ENCODE data around the gene BHLHE23.

The BHLHE23 gene

GRCh38 chr20:62967149-62967501, 39.6 kb downstream of the BHLHE23 start:
- no peak for DNase-seq (ENCODE audit: insufficient read length, low spot score)
- no peak for FAIRE-seq
- no peak for TF ChIP-seq POLR2AphosphoS5 (IDR thresholded peaks at IDR 0.05; ENCODE audit: low read depth, low read length)
- no peak for TF ChIP-seq TAF1 (IDR thresholded peaks at IDR 0.05; ENCODE audit: low read depth, low read length)
- TF ChIP-seq PAX5 (IDR thresholded peaks at IDR 0.05; ENCODE audit: insufficient read depth, low read length, severe bottlenecking) = no peak
- TF ChIP-seq POU2F2 (IDR thresholded peaks at IDR 0.05; ENCODE audit: low read depth, low read length) = no peak
- TF ChIP-seq POLR2A (IDR thresholded peaks at IDR 0.05; ENCODE audit: low read depth, low read length) = no peak
- no peak for TF ChIP-seq SPI1 (IDR thresholded peaks at IDR 0.05; ENCODE audit: low read depth, low read length)

- DNase-seq (ENCODE audit: insufficient read length, low spot score) (no peak), FAIRE-seq (no peak)
- TF ChIP-seq SPI1 (IDR thresholded peaks at IDR 0.05; ENCODE audit: low read depth, low read length) = no peak
- no peak for TF ChIP-seq POLR2AphosphoS5 (IDR thresholded peaks at IDR 0.05; ENCODE audit: low read depth, low read length)
- no peak for TF ChIP-seq POU2F2 (IDR thresholded peaks at IDR 0.05; ENCODE audit: low read depth, low read length)
- no peak for TF ChIP-seq TAF1 (IDR thresholded peaks at IDR 0.05; ENCODE audit: low read depth, low read length)
- no peak for TF ChIP-seq POLR2A (IDR thresholded peaks at IDR 0.05; ENCODE audit: low read depth, low read length)
- TF ChIP-seq PAX5 (IDR thresholded peaks at IDR 0.05; ENCODE audit: insufficient read depth, low read length, severe bottlenecking) = no peak
Observed at GRCh38 chr20:62966212-62967148, 40.3 kb downstream of the BHLHE23 start.

GRCh38 chr20:62965363-62965771, 41.4 kb downstream of the BHLHE23 start:
- TF ChIP-seq POU2F2 (IDR thresholded peaks at IDR 0.05; ENCODE audit: low read depth, low read length) = no peak
- TF ChIP-seq PAX5 (IDR thresholded peaks at IDR 0.05; ENCODE audit: insufficient read depth, low read length, severe bottlenecking) = no peak
- no peak for TF ChIP-seq POLR2A (IDR thresholded peaks at IDR 0.05; ENCODE audit: low read depth, low read length)
- no peak for TF ChIP-seq POLR2AphosphoS5 (IDR thresholded peaks at IDR 0.05; ENCODE audit: low read depth, low read length)
- TF ChIP-seq TAF1 (IDR thresholded peaks at IDR 0.05; ENCODE audit: low read depth, low read length) = no peak
- TF ChIP-seq SPI1 (IDR thresholded peaks at IDR 0.05; ENCODE audit: low read depth, low read length) = no peak
- no peak for FAIRE-seq
- no peak for DNase-seq (ENCODE audit: insufficient read length, low spot score)

- FAIRE-seq (no peak), DNase-seq (ENCODE audit: insufficient read length, low spot score) (no peak)
- no peak for TF ChIP-seq POU2F2 (IDR thresholded peaks at IDR 0.05; ENCODE audit: low read depth, low read length)
- TF ChIP-seq PAX5 (IDR thresholded peaks at IDR 0.05; ENCODE audit: insufficient read depth, low read length, severe bottlenecking) = no peak
- TF ChIP-seq POLR2AphosphoS5 (IDR thresholded peaks at IDR 0.05; ENCODE audit: low read depth, low read length) = no peak
- TF ChIP-seq TAF1 (IDR thresholded peaks at IDR 0.05; ENCODE audit: low read depth, low read length) = no peak
- TF ChIP-seq POLR2A (IDR thresholded peaks at IDR 0.05; ENCODE audit: low read depth, low read length) = no peak
- TF ChIP-seq SPI1 (IDR thresholded peaks at IDR 0.05; ENCODE audit: low read depth, low read length) = no peak
Observed at GRCh38 chr20:62964700-62965099, 42.1 kb downstream of the BHLHE23 start.

- TF ChIP-seq SPI1 (IDR thresholded peaks at IDR 0.05; ENCODE audit: low read depth, low read length) = no peak
- FAIRE-seq = no peak
- no peak for DNase-seq (ENCODE audit: insufficient read length, low spot score)
Observed at GRCh38 chr20:62963614-62964397, 43.0 kb downstream of the BHLHE23 start.

GRCh38 chr20:62962891-62963613, 43.7 kb downstream of the BHLHE23 start:
- FAIRE-seq = no peak
- no peak for DNase-seq (ENCODE audit: insufficient read length, low spot score)
- TF ChIP-seq POLR2AphosphoS5 (IDR thresholded peaks at IDR 0.05; ENCODE audit: low read depth, low read length) (no peak), SPI1 (IDR thresholded peaks at IDR 0.05; ENCODE audit: low read depth, low read length) (no peak), TAF1 (IDR thresholded peaks at IDR 0.05; ENCODE audit: low read depth, low read length) (no peak), POLR2A (IDR thresholded peaks at IDR 0.05; ENCODE audit: low read depth, low read length) (no peak), POU2F2 (IDR thresholded peaks at IDR 0.05; ENCODE audit: low read depth, low read length) (no peak), PAX5 (IDR thresholded peaks at IDR 0.05; ENCODE audit: insufficient read depth, low read length, severe bottlenecking) (no peak)

GRCh38 chr20:62962221-62962879, 44.4 kb downstream of the BHLHE23 start:
- no peak for DNase-seq (ENCODE audit: insufficient read length, low spot score)
- TF ChIP-seq POLR2A (IDR thresholded peaks at IDR 0.05; ENCODE audit: low read depth, low read length) (no peak), TAF1 (IDR thresholded peaks at IDR 0.05; ENCODE audit: low read depth, low read length) (no peak), POLR2AphosphoS5 (IDR thresholded peaks at IDR 0.05; ENCODE audit: low read depth, low read length) (no peak), PAX5 (IDR thresholded peaks at IDR 0.05; ENCODE audit: insufficient read depth, low read length, severe bottlenecking) (no peak), POU2F2 (IDR thresholded peaks at IDR 0.05; ENCODE audit: low read depth, low read length) (no peak), SPI1 (IDR thresholded peaks at IDR 0.05; ENCODE audit: low read depth, low read length) (no peak)
- FAIRE-seq = no peak

- no peak for FAIRE-seq
- no peak for TF ChIP-seq TAF1 (IDR thresholded peaks at IDR 0.05; ENCODE audit: low read depth, low read length)
- TF ChIP-seq PAX5 (IDR thresholded peaks at IDR 0.05; ENCODE audit: insufficient read depth, low read length, severe bottlenecking) = no peak
- TF ChIP-seq POLR2A (IDR thresholded peaks at IDR 0.05; ENCODE audit: low read depth, low read length) = no peak
- TF ChIP-seq POLR2AphosphoS5 (IDR thresholded peaks at IDR 0.05; ENCODE audit: low read depth, low read length) = no peak
- no peak for TF ChIP-seq SPI1 (IDR thresholded peaks at IDR 0.05; ENCODE audit: low read depth, low read length)
- no peak for TF ChIP-seq POU2F2 (IDR thresholded peaks at IDR 0.05; ENCODE audit: low read depth, low read length)
- no peak for DNase-seq (ENCODE audit: insufficient read length, low spot score)
Observed at GRCh38 chr20:62961799-62962198, 45.0 kb downstream of the BHLHE23 start.
